NT2/D1 (cell line): Measurements from ENCODE around the gene AMBP.
"Not testable (repeated sequence)": the region's sequence is repeated elsewhere in the genome, so short reads cannot be mapped to it uniquely, and the experiment has no call there.

Experiments used
- DNase-seq: peaks from one replicate; pipeline ENCODE4 v3.0.0-alpha.2; 2011; ENCODE audit warnings: low read depth, low spot score
- H3K27me3 ChIP-seq: 2 replicates; pipeline ENCODE4 v1.6.0; 2011; ENCODE audit warnings: mild to moderate bottlenecking; ENCODE audit not compliant: insufficient read length, insufficient read depth
- H3K36me3 ChIP-seq: 2 replicates; pipeline ENCODE4 v1.6.1; 2011; ENCODE audit warnings: mild to moderate bottlenecking, low read length, mixed read lengths; ENCODE audit not compliant: insufficient read depth, insufficient read length
- H3K4me1 ChIP-seq: 2 replicates; pipeline ENCODE4 v1.5.1; 2011; ENCODE audit not compliant: insufficient read depth, insufficient read length
- H3K4me3 ChIP-seq: 2 replicates; pipeline ENCODE4 v1.5.1; 2011; ENCODE audit warnings: low read depth; ENCODE audit not compliant: insufficient read length
- H3K9ac ChIP-seq: 2 replicates; pipeline ENCODE4 v1.6.0; 2011; ENCODE audit warnings: low read depth; ENCODE audit not compliant: insufficient read length
- H3K9me3 ChIP-seq: 2 replicates; pipeline ENCODE4 v1.5.1; 2011; ENCODE audit warnings: mild to moderate bottlenecking, low read length; ENCODE audit not compliant: insufficient read depth
- SUZ12 ChIP-seq: IDR thresholded peaks from 2 replicates; pipeline ENCODE4 v1.6.1; 2011; ENCODE audit not compliant: insufficient read length, insufficient read depth; ENCODE audit errors: extremely low read depth
- YY1 ChIP-seq: IDR thresholded peaks from 2 replicates; pipeline ENCODE4 v1.6.1; 2011; ENCODE audit not compliant: insufficient read length, insufficient read depth
- ZNF274 ChIP-seq: IDR thresholded peaks from 2 replicates; pipeline ENCODE4 v1.6.1; 2011; ENCODE audit warnings: mild to moderate bottlenecking, low read depth, low read length

Gene AMBP

GRCh38 chr9:114087721-114088120 lies 9.6 kb upstream of the AMBP start:
- no peaks in the 10 kb centered on the region for H3K4me1 ChIP-seq
- H3K9me3 ChIP-seq = no peaks in the 10 kb centered on the region
- H3K4me3 ChIP-seq = no peak overlapping the region
- no peaks in the 10 kb centered on the region for H3K36me3 ChIP-seq
- TF ChIP-seq ZNF274 = no peak
- no peak for TF ChIP-seq SUZ12
- TF ChIP-seq YY1 = no peak
- no peaks in the 10 kb centered on the region for H3K27me3 ChIP-seq
- DNase-seq = no peak
- no peak overlapping the region for H3K9ac ChIP-seq

- H3K9me3 ChIP-seq = no peaks in the 10 kb centered on the region
- no peak for DNase-seq
- no peak overlapping the region for H3K9ac ChIP-seq
- no peaks in the 10 kb centered on the region for H3K4me1 ChIP-seq
- H3K27me3 ChIP-seq = peaks cover 6% of the 10 kb centered on the region
- no peaks in the 10 kb centered on the region for H3K36me3 ChIP-seq
- TF ChIP-seq YY1 (no peak), SUZ12 (no peak), ZNF274 (no peak)
- no peak overlapping the region for H3K4me3 ChIP-seq
These were observed 8.5 kb upstream of the AMBP start for GRCh38 chr9:114086607-114087006.

- no peak overlapping the region for H3K9ac ChIP-seq
- H3K4me3 ChIP-seq = no peak overlapping the region
- peaks cover 6% of the 10 kb centered on the region for H3K27me3 ChIP-seq
- no peak for DNase-seq
- H3K36me3 ChIP-seq = no peaks in the 10 kb centered on the region
- H3K4me1 ChIP-seq = no peaks in the 10 kb centered on the region
- H3K9me3 ChIP-seq = no peaks in the 10 kb centered on the region
- TF ChIP-seq ZNF274 = no peak
- no peak for TF ChIP-seq SUZ12
- TF ChIP-seq YY1 = no peak
These were observed 7.9 kb upstream of the AMBP start for GRCh38 chr9:114086009-114086408.

GRCh38 chr9:114085387-114085789 lies 7.3 kb upstream of the AMBP start:
- DNase-seq = no peak
- Histone ChIP-seq H3K4me3 (no peak overlapping the region), H3K36me3 (no peaks in the 10 kb centered on the region), H3K4me1 (no peaks in the 10 kb centered on the region), H3K9me3 (no peaks in the 10 kb centered on the region), H3K27me3 (peaks cover 6% of the 10 kb centered on the region), H3K9ac (no peak overlapping the region)
- TF ChIP-seq SUZ12 (no peak), YY1 (no peak), ZNF274 (no peak)

GRCh38 chr9:114084282-114085073 lies 6.4 kb upstream of the AMBP start:
- Histone ChIP-seq H3K9ac (no peak overlapping the region), H3K4me3 (no peak overlapping the region), H3K36me3 (no peaks in the 10 kb centered on the region), H3K27me3 (peaks cover 12% of the 10 kb centered on the region), H3K9me3 (no peaks in the 10 kb centered on the region), H3K4me1 (no peaks in the 10 kb centered on the region)
- no peak for TF ChIP-seq YY1
- no peak for TF ChIP-seq ZNF274
- TF ChIP-seq SUZ12 = no peak
- no peak for DNase-seq

GRCh38 chr9:114083666-114084065 lies 5.6 kb upstream of the AMBP start:
- no peaks in the 10 kb centered on the region for H3K36me3 ChIP-seq
- no peaks in the 10 kb centered on the region for H3K9me3 ChIP-seq
- H3K4me1 ChIP-seq = no peaks in the 10 kb centered on the region
- TF ChIP-seq SUZ12 (no peak), YY1 (no peak), ZNF274 (no peak)
- no peak overlapping the region for H3K9ac ChIP-seq
- H3K4me3 ChIP-seq = no peak overlapping the region
- no peak for DNase-seq
- peaks cover 12% of the 10 kb centered on the region for H3K27me3 ChIP-seq

GRCh38 chr9:114082763-114083412 lies 4.8 kb upstream of the AMBP start:
- H3K9ac ChIP-seq, H3K36me3 ChIP-seq, H3K9me3 ChIP-seq, DNase-seq, H3K4me1 ChIP-seq, H3K4me3 ChIP-seq: not testable (repeated sequence)
- H3K27me3 ChIP-seq = peaks cover 13% of the 10 kb centered on the region
